Stimulated activated CD4-positive, alpha-beta T cell treated with anti-CD3 and anti-CD28 coated beads, Interleukin-12 subunit alpha, Interleukin-12 subunit beta, amount 100 ng/mL, for 4 hours (primary cell): Measurements from ENCODE around the gene GBE1.

Experiments used
- DNase-seq: peaks from one replicate; pipeline ENCODE4 v3.0.0-alpha.2; 2020

The GBE1 gene

GRCh38 chr3:81462921-81463320 is 298.5 kb downstream of the GBE1 start:
- DNase-seq: no peak

GRCh38 chr3:81459733-81460132 is 301.7 kb downstream of the GBE1 start:
- no peak for DNase-seq

- DNase-seq: no peak
Observed at GRCh38 chr3:81452418-81452817, 309.0 kb downstream of the GBE1 start.

- no peak for DNase-seq
Observed at GRCh38 chr3:81451611-81452010, 309.8 kb downstream of the GBE1 start.

GRCh38 chr3:81451140-81451539 is 310.3 kb downstream of the GBE1 start:
- DNase-seq: no peak

GRCh38 chr3:81446806-81447205 is 314.6 kb downstream of the GBE1 start:
- no peak for DNase-seq

- no peak for DNase-seq
Observed at GRCh38 chr3:81445712-81446111, 315.7 kb downstream of the GBE1 start.

- no peak for DNase-seq
Observed at GRCh38 chr3:81444817-81445460, 316.5 kb downstream of the GBE1 start.

GRCh38 chr3:81443958-81444357 is 317.5 kb downstream of the GBE1 start:
- no peak for DNase-seq

GRCh38 chr3:81443457-81443782 is 318.0 kb downstream of the GBE1 start:
- DNase-seq: no peak

GRCh38 chr3:81442758-81443456 is 318.5 kb downstream of the GBE1 start:
- no peak for DNase-seq

GRCh38 chr3:81440661-81441060 is 320.8 kb downstream of the GBE1 start:
- no peak for DNase-seq
